ELR (cell line): Measurements from ENCODE around the gene FAM170B.

Experiments
- DNase-seq: peaks from one replicate; pipeline ENCODE4 v3.0.0-alpha.2; 2015; ENCODE audit warnings: low read depth

FAM170B gene

GRCh38 chr10:49103761-49104160, 30.1 kb downstream of the FAM170B start:
- DNase-seq = no peak

- DNase-seq = no peak
Measured at GRCh38 chr10:49099046-49099445, 34.8 kb downstream of the FAM170B start.

- DNase-seq = no peak
Measured at GRCh38 chr10:49096890-49097445, 36.9 kb downstream of the FAM170B start.

- DNase-seq = no peak
Measured at GRCh38 chr10:49094646-49095045, 39.2 kb downstream of the FAM170B start.

DNA sequence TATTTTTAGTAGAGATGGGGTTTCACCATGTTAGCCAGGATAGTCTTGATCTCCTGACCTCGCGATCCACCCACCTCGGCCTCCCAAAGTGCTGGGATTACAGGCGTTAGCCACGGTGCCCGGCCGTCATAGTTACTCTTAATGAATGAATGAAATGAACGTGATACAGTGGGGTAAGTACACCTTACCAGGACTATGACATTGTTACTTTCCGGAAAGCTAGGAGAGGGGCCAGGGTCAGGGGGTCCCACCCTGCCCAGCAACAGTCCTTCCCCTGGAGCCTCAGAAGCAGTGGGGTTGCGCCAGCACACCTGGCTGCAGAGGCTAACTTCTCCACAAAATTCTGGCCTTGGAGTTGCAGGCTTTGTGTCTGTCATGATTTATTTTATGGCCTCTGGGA, 39.9 kb downstream of the FAM170B start:
- no peak for DNase-seq

GRCh38 chr10:49092477-49092876, 41.3 kb downstream of the FAM170B start:
- DNase-seq = no peak

GRCh38 chr10:49091450-49092210, 42.2 kb downstream of the FAM170B start:
- DNase-seq = no peak

DNA sequence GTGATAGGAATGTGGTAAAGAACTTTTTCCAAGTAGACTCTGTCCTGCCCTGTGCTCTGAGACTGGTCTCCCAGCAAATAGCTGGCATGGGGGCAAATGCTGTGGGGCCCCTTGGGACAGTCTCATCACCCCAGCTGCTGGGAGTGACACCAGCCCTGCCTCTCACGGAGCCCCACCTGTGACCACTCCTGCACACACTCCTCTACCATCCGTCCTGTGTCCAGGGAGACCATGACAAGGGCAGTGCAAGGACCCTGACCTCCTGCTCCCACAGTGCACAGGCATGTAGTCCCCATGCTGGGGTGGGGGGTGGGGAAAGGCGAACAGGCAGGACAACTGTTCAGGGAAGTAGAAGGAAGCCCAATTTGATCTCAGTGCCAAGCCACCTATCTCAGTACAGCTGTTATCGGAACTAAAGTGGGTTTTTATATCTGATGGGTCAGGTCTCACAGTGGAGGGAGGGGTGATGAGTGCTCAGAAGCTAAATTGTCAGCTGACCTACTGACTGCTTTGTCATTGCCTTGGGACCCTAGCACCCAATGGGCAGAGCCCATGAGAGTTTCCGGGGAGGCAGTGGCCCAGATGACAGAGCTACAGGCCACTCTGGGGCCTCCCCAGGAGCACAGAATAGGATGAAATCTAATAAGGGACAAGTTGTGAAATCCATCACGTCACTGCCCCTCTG, 43.0 kb downstream of the FAM170B start:
- DNase-seq = no peak

DNA sequence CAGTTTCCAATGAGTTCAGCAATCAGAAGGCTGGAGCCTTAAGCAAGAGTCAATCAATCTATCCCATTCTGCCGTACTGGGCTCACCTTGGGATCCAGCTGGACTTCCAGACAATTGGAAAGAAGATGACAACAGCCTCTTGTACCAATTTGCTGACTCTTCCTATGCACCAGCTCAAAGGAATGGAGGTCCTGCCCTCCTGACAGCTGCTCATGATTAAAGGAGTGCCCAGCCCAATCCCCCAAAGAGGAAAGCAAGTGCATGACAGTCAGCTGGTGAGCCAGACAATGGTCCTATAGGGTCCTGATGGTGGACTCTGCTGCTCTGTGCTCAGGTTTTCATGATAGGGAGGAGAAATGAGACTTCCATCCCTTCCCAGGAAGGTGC, 43.6 kb downstream of the FAM170B start:
- DNase-seq = no peak

- DNase-seq = no peak
Measured at GRCh38 chr10:49089557-49090188, 44.1 kb downstream of the FAM170B start.

GRCh38 chr10:49089152-49089551, 44.7 kb downstream of the FAM170B start:
- no peak for DNase-seq

DNA sequence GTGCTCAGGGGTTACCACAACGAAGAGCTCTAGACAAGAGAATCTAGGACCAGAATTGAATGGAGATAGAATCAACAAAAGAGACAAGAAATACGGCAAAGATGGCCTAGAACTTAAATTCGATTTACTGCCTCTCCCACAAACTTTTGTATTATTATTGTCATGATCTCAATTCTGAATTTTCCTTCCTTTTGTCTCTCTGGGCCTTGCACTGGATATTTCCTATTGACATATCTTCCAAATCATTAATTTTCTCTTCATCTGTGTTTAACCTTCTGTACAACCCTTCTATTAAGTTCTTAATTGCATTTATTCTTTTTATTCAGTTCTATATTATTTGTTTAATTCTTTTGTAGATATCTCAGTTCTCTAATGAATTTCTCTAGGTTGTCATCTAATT, 46.9 kb downstream of the FAM170B start:
- no peak for DNase-seq

DNA sequence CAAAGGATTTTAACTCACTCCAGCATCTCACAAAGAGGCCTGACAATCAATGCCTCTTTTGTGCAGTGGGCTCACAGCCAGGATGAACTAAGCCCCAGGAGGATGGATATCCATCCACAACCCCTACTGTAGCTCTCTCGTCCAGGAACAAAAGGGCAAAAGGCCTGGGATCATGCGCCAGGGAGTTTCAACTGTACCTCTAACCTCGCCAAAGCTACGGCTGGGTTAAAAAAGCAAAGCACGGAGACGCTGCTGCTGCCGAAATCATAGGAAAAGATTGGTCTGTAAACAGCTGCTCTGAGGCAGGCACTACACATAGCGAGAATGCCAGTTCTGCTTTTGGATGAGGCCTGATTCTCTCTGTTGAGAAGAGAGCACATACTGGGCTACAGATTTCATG, 50.6 kb downstream of the FAM170B start:
- no peak for DNase-seq

DNA sequence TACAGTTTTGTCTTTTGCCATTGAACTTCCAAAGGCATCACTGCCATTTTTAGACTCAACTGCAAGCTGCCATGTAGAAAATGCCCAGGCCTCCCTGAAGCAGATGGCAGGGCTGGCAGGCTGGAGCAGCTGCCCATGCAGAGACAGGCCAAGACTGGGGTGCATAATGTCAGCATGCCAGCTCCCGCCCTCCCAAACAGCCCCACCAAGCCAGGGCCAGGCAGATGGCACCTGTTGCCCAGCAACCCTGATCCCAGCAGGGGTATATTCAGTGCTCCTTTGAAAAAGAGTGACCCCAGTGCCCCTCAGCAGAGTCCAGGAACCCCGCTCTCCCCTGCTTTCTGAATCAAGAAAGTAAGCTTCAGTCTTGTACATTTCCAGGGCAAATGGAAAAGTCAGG, 51.1 kb downstream of the FAM170B start:
- DNase-seq = no peak

- DNase-seq = no peak
Measured at GRCh38 chr10:49081547-49082275, 52.1 kb downstream of the FAM170B start.
